Dedifferentiated amniotic fluid mesenchymal stem cell (primary cell): ENCODE measurements around the gene ZNF385C.
"Not testable (repeated sequence)": the region's sequence is repeated elsewhere in the genome, so short reads cannot be mapped to it uniquely, and the experiment has no call there.

Experiments used
- DNase-seq: peaks from one replicate; pipeline ENCODE4 v3.0.0-alpha.2; 2016; ENCODE audit errors: extremely low spot score

Gene ZNF385C, protein sequence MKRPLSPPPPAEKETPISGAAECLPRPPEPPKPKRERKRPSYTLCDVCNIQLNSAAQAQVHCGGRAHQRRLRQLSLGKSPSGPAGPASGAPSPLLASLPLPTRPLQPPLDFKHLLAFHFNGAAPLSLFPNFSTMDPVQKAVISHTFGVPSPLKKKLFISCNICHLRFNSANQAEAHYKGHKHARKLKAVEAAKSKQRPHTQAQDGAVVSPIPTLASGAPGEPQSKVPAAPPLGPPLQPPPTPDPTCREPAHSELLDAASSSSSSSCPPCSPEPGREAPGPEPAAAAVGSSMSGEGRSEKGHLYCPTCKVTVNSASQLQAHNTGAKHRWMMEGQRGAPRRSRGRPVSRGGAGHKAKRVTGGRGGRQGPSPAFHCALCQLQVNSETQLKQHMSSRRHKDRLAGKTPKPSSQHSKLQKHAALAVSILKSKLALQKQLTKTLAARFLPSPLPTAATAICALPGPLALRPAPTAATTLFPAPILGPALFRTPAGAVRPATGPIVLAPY

DNA sequence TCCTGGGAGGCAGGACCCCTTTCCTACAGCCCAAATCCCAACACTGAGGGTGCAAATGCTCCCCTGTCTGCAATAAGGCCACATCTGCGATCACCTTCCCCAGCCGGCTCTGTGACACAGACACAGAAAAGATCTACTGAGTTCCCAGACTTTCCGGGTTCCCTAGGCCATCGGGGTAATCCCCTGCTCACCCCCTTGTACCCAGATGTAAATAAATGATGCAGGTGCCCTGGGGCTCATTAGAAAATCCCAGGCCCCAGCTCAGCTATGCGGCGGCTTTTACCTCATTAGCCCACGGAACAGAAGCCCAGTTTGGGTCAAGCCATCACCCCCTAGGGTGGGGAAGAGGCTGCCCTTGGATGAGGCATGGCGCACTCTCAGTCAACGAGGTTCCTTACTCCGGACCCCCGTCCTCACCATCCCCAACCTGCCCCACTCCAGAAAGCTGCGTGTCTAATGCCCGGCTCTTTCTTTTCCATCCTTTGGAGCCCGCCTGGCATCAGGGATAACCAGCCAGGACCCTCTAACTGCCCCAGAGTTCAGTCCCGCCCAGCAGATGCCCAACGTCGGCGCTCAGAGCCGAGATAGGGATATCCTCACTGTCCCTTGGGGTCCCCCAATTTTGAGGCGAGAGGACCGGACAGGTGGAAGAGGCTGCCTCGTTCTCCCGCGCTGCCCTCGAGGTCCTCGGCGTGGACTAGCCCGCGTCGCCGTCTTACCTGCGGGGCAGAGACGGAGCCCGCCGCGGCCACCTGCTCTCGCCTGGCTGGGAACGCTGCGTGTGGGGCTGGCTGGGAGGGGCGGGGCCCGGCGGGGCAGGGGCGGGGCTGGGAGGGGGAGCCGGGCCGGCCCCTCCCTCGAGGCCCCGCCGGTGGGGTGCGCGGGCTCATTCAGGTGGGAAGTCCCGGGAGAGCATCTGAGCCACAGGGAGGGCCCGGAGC, at the start of gene ZNF385C:
TSS of gene ZNF385C (minus strand) at position 783 of the 941 bp plus-strand sequence. CDS start 35,417 bp downstream, outside the sequence.
- DNase-seq: no peak

DNA sequence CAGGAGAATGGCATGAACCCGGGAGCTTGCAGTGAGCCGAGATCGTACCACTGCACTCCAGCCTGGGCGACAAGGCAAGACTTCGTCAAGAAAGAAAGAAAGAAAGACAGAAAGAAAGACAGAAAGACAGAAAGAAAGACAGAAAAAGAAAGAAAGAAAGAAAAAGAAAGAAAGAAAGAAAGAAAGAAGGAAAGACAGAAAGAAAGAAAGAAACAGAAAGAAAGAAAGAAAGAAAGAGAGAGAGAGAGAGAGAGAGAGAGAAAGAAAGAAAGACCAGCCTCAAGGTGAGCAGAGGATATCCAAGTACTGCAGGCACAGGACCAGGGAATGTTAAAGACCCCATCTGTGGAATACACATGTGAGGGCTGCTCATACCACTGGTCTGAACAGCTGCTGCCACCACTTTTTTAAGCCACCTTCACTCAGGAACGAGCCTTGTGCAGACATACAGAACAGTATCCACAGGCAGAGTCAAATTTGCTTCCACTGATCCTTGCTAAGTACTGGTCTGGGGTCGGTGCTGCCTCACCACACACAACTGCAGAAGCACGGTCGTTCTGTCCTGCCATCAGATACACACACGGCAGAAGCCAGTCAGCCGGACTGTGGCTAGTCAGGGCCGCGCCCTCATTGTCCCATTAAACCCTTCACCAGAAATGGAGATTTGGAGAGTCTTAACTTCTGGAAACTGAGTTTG, 48.8 kb upstream of the ZNF385C start:
- DNase-seq: no peak

DNA sequence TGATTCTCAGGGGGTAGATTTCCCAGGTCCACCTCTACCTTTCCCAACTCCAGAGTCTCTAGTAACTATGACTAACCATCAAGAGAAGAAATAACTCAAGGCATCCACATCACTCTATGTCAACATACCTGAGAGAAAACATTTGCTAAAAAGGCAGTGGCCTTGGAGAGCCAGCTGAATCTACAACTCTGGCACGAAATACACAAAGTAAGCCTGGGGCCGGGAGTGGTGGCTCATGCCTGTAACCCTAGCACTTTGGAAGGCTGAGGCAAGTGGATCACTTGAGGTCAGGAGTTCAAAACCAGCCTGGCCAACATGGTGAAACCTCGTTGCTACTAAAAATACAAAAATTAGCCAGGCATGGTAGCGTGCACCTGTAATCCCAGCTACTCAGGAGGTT, 44.9 kb upstream of the ZNF385C start:
- DNase-seq: not testable (repeated sequence)

DNA sequence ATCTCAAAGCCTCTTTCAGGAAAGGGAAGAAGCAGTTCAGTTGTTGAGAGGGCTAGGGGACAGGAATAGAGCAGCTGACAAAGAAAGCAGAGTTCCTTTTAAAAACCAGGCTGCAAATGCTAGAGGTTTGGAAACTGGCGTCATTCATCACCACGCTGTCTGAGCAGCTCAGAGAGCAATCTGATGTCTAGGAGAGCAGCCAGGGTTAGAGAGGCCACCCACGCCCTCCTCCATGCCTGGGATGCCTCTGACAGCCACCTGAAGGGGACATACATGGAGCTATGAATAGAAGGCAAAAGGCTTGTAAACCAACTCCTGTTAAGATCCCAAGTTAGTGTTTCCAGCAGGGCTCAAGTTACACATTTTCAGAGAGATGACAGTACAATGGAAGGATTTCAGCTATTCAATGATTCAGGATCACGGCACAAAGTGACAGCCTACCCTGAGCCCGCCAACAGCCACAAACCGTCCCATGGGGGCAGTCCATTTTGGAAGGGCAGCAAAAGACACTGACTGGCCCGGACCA, 44.2 kb upstream of the ZNF385C start:
- DNase-seq: peak; percentile 68

DNA sequence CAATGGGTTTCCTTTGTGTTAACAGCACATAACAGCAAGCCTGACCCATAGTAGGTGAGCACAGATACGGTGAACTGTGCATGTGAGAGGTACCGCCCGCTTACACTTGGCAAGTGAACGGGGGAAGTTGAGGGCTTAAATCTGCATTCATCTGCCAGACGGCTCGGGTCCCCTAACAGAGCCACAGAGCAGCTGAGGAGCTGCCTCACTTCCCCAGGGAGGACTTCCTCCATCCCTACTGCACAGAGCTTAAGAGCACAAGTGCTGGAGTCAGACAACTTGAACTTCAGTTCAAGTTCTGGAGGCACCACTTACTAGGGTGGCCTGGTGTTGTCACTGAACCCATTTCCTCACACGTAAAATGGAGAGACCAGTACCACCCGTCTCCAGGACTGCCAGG, 43.1 kb upstream of the ZNF385C start:
- DNase-seq: no peak

DNA sequence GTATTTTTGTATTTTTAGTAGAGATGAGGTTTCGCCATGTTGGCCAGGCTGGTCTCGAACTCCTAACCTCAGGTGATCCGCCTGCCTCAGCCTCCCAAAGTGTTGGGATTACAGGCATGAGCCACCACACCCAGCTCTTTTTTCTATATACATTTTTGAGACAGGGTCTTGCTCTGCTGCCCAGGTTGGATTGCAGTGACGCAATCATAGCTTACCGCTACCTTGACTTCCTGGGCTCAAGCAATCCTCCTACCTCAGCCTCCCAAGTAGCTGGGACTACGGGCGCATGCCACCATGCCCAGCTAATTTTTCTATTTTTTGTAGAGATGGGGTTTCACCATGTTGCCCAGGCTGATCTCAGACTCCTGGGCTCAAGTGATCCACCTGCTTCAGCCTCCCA, 42.4 kb upstream of the ZNF385C start:
- not testable (repeated sequence) for DNase-seq

DNA sequence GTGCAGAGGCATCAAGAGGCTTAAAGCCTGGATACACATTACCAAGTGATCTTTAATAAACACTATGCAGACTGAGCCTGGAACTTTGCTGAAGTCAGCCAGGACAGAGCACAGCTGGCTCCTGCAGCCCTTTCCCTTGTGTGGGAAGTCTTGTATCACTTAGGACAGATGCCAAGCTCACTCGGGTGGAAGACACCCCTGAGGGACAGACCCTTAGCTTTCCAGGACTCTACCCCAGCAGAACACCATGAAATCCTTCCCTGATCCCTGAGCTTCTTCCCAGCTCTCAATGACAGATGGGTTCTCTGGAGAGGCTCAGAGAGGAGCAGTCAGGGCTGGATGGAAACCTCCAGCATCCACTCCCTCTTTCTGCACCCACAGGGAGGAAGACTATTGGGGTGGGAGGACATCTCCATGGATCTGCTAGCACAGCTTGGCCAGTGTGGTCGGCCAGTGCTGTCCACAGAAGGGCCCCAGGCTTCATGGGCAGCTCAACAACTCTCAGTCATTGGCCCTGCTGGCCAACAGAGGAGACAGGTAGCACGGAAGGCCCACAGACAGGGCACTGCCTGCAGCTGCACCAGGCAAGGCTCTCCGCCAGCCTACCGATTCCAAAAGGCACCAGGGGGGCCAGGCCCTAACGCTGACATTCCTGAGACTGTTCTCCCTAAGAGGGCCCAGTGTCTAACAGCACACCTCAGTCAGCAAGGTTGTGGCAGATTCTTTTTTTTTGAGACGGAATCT, 40.6 kb upstream of the ZNF385C start:
- DNase-seq: no peak

DNA sequence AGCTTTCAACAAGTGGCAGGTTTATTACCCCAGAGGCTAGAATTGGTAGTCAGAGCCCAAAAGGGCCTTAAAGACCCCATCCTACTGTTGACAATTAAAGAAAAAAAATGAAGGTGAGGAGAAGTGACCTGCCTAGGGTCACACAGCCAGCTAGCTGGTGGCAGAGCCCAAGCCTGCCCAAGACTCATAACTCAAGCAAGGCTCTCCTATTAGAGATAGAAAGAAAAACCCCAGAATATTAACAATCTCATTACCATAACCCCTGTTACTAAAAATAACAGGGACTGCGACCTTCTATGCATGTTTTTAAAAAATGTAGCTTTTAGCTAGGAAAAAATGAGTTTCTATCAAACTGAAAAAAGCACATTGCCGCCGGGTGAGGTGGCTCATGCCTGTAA, 38.4 kb upstream of the ZNF385C start:
- DNase-seq: no peak

DNA sequence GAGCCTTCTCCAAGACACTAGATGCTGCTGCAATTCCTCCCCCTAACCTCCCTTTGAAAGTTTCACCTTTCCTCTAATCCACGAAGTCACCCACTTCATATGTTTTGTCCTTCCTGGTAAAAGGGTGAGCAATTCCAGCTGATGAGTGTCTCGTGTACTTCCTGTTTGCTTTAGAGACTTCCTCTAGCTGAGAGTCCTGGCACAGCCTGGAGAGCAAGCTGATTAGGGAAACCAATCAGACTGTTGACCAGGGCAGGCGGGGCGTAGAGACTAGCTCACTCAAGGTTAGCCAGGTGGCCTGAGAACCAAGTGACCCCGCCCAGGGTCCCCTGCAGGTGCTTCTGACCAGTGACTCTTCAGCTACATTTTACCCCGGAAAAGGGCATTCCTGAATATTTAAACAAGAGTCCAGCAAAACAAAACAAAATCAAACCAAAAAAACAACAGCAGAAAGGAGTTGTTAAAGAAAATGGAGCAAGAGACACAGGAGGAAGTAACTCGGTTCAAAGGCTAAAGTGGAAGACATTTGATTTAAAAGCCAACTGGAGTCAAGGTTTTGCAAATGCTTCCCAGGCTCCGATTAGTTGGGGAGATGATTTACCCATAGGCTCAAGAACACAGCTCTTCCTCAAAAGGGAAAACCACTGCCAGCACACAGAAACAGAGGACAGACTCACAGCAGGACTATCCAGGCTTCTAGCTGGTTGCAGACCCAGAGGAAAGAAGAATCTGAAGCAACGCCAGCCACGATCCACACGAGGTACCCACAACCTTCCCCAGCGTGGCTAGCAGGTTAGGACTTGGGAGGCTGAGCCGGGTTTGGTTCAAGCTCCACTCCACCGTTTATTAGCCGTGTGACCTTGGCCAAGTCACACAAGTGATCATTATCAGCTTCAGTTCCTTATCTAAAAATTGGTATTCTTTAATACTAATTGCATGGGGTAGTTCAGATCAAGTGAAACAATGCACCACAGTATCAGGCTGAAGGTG, 37.7 kb upstream of the ZNF385C start:
- no peak for DNase-seq

DNA sequence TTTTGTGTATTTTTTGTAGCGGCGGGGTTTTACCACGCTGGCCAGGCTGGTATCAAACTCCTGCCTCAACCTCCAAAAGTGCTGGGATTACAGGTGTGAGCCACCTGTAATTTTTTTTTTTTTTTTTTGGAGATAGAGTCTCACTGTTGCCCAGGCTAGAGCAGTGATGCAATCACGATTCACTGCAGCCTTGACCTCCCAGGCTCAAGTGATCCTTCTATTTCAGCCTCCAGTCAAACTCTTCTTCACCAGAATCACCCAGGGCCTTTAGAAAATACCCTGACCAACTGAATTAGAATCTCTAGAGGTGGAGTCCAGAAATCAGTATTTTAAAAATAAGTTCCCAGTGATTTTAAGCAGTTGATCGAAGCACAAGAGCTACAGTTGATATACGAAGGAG, 36.9 kb upstream of the ZNF385C start:
- DNase-seq: no peak

DNA sequence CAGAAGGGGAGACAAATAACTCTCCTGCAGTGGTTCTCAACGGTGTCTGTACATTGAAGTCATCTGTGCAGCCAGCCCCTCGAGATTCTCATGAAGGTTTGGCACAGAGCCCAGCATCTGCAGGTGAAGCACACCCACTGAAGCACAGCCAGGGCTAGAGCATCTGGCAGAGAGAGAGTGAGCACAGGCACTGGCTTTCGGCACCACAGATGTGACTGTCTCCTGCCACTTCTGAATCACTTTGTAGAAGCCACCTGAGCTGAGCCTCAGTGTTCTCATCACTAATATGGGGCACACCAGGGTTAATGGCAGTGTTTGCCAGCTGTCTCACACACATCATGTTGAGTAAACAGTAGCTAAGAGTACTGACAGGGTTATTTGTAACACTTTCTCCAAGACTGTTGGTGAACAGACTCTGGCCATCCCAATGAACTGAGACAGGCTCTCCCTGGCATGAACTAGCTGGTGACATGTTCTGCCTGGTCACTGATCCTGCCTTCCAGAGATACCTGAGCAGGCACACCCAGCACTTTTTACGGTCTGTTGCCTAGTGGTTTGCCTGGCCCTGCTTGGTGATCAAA, 35.3 kb upstream of the ZNF385C start:
- no peak for DNase-seq

DNA sequence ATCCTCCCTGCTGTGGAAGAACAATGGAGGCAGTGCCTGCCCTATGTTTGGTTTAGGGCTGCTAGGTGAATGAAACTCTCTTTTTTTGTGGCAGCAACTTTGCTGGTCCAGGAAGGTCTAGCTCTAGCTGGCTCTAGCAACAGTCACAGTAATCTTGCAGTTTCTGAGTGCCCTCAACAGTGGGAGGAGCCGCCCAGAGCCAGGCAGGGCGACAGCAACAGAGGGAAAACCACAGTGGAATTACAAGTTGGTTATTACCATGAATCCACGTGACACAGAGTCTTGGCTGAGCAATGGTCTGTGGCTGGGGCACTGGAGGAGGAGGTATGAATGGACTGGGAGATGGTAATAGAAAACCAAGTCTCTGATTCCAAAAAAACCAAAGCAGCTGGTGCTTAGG, 34.7 kb upstream of the ZNF385C start:
- DNase-seq: peak; percentile 73

DNA sequence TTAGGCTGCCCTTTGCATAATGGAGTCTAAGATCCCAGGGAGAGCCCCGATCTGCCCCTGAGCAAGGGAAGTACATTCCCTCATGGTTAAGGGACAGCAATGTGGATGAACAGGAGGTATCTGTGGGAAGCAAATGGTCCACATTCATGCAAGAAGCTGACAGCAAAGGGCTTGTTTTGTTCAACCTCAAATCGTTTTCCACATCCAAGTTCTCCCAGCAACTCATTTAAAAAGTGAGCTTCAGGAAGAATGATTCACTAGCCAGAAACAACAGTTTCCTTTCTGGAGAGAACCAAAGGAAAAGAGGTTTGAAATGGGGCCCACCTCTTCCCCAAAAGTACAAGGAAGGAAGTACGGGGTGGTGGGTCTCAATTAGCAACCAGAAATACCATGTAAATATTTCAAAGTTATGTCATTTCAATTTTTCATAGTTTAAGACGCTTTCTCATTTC, 33.7 kb upstream of the ZNF385C start:
- DNase-seq: no peak

DNA sequence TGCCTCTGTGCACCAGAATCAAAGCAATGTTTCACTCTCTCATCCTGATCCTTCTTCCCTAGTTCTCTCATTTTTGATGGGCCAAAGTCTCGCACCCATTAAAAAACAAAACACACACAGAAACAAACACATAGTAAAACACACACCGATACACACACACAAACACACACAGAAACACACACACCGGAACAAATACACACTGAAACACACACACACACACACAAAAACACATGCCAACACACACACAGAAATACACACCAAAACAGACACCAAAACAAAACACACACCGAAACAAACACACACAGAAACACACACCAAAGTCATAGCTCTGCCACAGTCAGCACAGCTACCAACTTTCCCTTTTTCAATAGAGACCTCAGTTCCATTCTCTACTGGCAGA, 33.0 kb upstream of the ZNF385C start:
- DNase-seq: no peak

DNA sequence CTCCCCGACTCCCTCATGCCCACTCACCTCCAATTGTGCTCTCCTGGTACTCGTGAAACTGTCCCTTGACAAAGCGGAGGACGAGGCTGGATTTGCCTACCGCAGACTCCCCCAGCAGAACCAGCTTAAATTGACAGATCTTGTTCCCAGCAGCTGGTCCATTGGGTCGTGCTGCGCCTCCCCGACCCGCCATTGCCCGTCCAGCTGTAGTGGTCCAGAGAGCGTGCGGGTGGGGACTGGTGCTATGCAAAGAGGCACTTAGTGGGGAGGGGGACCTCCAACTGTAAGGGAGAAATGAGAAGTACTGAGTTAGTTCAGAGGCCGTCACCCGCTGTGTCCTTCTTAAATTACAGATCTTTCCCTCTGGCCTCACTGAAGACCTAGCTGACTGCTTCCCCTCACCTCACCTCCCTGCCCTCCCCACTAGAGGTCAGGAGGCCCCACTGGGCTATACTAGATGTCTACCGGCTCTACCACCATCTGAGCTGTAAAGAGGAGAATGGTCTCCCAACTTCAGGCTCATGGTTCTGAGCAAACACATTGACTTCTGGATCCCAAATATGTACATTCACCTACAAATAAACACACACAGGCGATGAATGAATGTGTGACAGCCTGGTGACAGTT, 32.1 kb upstream of the ZNF385C start:
- DNase-seq: no peak

DNA sequence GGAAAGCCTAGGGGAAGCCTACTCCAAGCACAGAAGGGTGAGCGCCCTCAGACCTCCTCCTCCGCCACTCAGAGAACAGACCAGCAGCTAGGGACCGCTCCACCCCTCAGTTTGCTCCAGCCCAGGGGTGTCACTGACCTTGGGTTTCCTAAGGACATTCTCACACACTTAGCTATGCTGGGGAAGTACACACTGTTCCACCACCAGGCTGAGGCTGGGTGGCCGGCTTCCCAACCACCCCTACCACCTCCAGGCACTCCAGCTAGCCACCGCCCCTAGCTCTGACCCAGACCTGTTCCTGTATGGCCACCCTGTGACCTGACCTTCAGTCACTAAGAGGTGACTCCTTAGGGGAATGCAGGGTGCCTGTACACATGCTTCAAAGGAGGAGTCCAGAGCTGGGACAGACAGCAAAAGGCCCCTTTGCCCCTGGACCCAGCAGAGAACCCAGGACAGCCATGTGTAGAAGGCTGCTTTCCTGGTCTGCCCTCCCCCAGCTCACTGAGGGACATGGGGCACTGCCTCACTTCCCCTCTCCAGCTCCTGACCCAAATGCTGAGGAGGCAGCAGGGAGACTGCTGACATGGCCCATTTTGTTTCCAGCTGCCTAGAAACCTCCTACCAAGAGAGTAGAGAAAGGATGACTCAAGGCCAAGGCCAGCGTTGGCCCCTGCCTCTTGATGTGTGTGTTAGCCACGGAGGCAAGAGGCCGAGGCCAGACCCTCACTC, 31.0 kb upstream of the ZNF385C start:
- DNase-seq: no peak

DNA sequence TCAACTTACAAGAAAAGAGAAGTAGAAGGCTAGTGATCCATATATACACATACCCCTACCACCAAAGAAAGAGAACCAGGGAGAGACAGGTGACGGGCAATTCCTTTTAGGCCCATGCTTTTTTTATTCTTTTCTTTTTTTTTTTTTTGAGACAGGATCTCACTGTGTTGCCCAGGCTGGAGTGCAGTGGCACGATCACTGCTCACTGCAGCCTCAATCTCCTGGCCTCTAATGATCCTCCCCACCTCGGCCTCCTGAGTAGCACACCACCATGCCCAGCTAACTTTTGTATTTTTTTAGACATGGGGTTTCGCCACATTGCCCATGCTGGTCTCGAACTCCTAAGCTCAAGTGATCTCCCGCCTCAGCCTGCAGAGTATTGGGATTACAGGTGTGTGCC, 29.1 kb upstream of the ZNF385C start:
- DNase-seq: no peak

DNA sequence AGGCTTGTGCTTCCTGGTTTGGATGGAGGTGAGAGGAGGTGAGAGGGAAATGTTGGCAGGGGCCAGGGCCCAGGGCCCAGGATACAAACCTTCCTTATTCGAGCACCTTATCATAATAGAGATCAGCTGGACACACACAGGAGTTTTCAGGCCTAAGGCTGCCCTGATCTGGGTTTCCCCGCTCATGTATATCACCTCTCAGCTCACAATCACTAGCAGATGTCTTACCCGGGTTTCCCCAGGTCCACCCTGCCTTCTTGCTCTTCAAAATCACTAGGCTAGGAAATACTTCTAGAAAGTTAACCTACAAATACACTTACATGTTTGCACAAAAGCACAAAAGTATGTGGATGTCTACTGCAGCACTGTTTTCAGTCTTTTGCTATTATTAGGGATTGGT, 28.6 kb upstream of the ZNF385C start:
- no peak for DNase-seq
